ENCODE data around the gene TXNDC2.

TXNDC2 gene

GRCh38 chr18:9914584-9915290 is 29.0 kb downstream of the TXNDC2 start:
- no peak for DNase-seq

GRCh38 chr18:9915291-9916076 is 29.7 kb downstream of the TXNDC2 start:
- no peak for DNase-seq

GRCh38 chr18:9916077-9916639 is 30.4 kb downstream of the TXNDC2 start:
- no peak for DNase-seq

- no peak for DNase-seq
Measured at GRCh38 chr18:9916808-9917207, 31.0 kb downstream of the TXNDC2 start.

- no peak for DNase-seq
Measured at GRCh38 chr18:9918016-9918680, 32.4 kb downstream of the TXNDC2 start.

DNA sequence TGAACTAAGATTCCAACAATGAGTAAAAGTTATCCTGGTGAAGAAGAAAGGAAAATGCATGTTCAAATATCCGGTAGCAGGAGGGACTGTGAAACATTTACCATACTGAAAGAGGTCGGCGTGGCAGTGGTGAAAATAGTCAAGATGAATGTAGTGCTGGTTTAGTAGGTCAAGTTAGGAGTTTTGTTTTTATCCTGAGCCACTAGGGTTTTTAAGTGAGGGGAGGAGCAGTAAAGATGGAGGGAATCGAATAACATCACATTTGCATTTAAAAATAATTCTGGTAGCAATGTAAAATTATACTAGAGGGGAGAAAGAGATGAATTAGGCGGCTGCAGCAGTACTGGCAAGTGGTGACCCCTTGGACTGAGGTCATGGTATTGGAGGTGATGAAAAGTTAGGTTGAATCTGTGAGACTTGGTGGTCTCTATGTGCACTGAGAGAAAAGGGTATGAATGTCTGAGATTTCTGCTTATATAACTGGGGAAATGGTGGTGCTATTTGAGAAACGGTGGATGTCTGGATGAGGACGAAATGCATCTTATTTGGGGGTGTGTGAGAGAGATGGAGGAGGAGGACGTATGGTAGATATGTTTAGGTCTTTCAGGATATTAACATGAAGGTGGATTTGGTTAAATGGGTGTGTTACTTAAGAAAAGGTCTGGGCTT is 33.9 kb downstream of the TXNDC2 start:
- DNase-seq = no peak

DNA sequence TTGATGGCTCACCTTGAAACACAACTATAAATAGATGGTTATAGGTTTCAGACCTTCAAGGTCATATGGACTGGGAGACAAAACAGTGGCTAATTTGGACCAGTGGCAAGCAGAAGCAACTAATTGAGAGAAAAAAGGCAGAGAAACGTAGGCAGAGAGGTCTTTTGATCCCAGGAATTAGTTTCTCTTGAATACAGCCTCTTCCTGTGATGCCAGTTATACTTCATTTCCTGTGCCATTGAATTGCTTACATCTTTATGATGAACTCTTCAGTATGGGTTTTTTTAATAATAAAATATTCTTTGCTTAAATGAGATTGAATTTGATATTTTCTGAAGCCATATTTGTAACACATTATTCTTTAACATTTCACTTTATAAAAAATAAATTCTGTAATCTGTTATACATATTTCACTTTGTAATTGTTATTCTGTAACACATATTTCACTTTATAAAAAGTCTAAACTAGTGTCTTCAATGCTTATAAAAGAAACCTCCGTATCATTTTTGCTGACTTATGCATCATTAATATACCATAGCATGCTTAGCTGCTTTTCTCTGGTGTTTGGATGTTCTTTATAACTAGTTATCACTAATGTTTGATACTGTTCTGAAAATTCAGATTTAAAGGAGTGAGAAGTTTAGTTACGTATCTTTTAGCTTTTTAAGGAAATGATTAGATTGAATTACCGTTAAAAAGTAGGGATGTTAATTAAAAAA is 37.0 kb downstream of the TXNDC2 start:
- DNase-seq = no peak

DNA sequence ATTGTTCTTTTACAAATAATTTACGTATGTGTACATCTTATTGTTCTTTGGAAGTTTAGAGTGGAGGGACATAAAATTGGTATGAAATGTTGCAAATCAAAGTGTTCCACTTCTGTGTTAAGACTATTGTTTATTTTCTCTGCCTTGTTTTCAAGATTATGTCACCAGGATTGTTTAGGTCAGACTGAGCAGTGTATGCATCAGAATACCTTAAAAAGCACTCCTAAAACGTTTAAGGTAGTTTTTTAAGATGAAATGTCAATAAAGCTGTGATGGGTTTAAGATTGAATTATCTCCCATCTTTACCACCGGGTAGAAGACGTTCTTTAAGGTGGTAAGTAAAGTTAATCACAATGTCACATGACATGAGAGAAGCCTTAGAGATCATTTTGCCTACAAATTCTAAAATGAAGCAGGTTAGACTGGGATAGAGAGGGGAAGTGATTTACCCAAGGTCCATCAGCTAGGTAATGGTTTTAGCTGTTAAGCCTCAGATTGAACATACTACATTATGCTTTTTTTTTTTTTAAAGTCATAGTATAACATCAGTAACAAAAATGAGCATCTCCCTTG is 38.7 kb downstream of the TXNDC2 start:
- no peak for DNase-seq

DNA sequence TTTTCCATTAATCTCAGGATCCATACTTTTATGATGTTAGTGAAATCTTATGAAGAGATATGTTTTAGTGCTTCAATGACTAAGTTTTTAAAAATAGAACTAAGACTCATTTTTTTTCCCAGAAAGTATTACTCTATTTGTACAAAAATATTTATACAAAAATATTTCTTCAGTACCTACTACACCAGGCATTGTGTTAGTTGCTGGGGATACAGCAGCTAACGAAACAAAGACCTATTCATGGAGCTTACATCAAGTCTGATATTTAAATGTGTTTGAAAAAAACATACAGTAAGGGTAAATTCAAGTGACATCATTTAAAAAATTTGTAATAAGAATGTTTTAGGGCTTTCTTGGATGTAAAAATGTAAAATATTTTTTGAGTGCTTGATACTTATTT is 39.6 kb downstream of the TXNDC2 start:
- DNase-seq = no peak

GRCh38 chr18:9925795-9926194 is 40.0 kb downstream of the TXNDC2 start:
- no peak for DNase-seq

DNA sequence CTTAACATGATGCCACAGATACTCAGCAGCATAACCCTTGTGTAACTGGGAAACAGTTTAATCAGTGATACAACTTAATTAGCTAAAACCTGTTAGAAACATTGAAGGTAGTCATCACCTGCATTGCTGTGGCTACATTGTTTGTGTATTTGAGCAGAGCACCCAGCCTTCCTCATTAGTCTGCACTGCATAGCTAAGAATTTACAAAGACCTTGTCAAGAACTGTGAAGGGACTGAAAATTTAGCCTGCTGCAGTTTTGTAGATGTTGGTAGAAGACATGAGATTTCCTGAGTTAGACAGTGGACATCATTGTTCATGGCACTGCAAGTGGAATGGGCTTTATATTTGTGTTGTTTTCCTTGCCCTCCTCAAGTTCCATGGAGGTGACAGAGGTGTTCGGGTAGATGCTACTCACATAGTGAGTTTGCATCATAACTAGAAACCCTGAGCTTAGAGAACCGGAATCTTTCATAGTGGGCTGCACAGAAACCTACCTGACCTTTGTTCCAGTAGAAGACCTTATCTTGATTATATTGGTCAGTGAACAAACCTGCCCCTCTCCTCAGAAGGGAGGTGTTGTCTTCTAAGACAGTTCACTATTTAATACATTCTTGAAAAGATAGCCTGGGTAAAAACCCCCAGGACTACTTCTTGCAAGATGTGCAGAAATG is 40.6 kb downstream of the TXNDC2 start:
- no peak for DNase-seq

DNA sequence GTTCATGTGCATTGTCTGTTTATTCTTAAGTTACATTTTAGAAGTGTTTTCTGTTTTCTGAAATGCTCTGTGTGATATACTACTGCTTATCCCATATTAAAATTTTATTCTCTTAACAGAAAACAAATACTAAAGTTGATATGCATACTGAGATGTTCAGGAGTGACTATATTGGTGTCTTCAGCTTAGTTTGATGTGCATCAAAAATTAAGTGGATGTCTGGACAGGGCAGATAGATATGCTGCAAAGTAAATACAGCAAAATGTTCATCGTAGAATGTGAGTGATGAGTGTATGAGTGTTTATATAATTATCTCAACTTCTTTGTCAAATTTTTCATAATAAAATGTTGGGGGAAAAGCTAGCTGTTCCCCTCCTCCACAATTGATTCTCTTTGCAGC is 41.2 kb downstream of the TXNDC2 start:
- DNase-seq = no peak

GRCh38 chr18:9927392-9928063 is 41.8 kb downstream of the TXNDC2 start:
- DNase-seq = no peak

DNA sequence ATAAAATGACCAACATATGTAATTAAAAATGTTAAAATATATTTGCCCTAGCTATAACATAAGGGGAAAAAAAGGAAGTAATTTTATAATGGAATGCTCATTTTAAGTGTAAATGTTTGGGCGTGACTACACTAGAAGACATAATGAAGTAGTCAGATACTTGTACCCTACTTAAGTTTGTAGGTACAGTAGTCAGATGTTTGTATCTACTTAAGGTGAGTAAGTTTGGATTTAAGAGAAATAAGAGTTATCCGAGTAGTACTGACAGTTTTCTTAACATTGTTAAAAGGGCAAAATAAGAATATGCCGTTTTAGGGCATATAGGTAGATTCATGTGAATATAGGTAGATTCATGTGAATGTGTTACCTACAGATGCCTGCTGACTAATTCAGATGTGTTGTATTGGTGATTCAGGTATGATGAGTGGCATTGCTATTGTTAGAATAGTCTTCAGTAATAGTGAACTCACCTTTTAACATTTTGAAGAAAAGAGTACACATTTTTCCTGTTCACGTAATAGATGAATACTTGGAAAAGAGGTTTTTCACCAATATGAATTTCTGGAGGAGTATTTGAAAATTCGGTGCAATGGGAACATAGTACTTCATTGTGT is 43.0 kb downstream of the TXNDC2 start:
- no peak for DNase-seq

- no peak for DNase-seq
Measured at GRCh38 chr18:9930299-9930884, 44.6 kb downstream of the TXNDC2 start.

- no peak for DNase-seq
Measured at GRCh38 chr18:9931146-9931545, 45.4 kb downstream of the TXNDC2 start.

DNA sequence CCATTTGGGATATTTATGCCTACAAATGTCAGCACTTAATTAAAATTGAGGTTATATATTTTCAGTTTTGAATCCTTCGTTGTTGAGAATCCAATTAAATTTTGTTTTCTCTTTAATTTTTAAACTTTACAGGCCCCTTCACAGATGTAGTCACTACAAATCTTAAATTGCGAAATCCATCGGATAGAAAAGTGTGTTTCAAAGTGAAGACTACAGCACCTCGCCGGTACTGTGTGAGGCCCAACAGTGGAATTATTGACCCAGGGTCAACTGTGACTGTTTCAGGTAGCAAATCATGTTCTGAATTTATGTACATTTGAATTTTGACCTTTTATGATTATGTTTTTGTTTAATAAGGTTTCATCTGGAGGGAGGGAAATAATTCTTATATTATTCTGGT is 45.9 kb downstream of the TXNDC2 start:
- DNase-seq = no peak

DNA sequence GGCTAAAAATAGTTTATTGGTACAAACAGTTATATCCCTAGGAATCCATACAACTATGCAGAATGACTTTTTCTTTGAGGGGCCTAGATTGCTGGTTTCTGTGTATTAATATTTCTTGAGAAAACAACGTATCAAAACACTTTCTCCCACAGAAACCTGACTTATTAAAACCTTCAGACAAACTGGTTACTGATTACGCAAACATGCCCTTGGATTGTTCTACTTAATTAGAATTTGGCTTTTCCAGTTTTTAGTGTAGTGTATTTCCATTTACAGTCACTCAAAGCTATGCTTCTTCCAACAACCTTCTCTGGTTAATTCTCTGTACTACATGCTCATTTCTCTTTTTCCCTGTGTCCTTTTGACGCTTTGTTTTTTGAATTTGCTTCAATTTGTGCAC is 48.1 kb downstream of the TXNDC2 start:
- no peak for DNase-seq

DNA sequence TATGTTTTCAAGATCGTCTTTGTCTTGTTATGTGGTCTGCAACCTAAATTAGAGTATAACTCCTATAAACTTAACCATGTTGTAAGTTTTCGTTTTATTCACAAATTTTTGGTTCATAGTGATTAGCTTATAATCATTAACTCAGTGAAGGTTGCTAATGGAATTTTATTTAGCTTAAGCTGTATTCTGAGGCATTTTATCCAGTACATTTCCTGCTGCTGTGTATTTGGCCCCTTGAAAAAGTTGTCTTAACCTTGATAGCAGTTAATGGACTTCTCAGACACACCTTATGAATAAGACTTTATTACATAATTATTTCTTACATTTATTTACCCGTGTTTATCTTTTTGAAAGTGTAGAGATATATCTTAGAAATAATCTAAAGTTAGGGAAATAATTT is 48.5 kb downstream of the TXNDC2 start:
- no peak for DNase-seq

All from SIG-M5 (cell line).